Measurements from ENCODE around the gene ELANE. TPM values are rescaled to one million over a fixed set of nuclear protein-coding genes. Genes with fewer than 3 reads are reported as not detected.

The ELANE gene
- total and polyA plus RNA-seq, 9 of the 15 experiments (the other 6 are each of a cell fraction or from before 2014, with no cell fraction given): not detected

DNA sequence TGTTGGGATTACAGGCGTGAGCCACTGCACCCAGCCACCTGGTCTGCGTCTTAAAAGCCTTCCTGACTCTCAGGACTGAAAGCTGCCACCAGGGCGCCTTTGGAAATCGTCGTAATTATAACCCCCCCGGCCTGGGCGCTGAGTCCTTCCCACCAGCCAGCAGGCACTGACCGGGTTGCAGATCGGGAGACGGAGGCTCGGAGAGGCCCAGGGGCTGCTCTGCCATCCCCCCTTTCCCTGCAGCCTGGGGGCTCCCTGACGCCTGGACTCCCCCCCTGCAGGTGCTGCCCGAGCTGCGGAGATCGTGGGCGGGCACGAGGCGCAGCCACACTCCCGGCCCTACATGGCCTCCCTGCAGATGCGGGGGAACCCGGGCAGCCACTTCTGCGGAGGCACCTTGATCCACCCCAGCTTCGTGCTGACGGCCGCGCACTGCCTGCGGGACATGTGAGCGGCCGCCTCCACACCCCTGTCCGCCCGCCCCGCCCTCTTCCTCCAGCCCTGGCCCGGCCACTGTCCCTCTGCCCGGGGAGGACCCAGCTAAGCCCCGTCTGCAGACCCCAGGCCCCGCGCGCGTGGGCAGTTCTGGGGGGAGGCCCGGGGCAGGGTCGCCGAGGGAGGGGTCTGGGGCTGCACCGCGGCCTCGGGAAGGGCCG, 8.8 kb upstream of the ELANE start (continued):
- no peak for TF ChIP-seq RREB1 (CRISPR knock-in tag; IDR thresholded peaks at IDR 0.05)
- no peak for TF ChIP-seq NFRKB (IDR thresholded peaks at IDR 0.05; ENCODE audit: low read depth)
- no peak for TF ChIP-seq ZNF282 (CRISPR knock-in tag; IDR thresholded peaks at IDR 0.05)
- no peak for TF ChIP-seq SP2 (IDR thresholded peaks at IDR 0.05; ENCODE audit: extremely low read depth, low read depth, low read length, poor library complexity, severe bottlenecking)
- 0 out of 2 replicates have a peak, but pooled peaks have one; percentile 16 for TF ChIP-seq BHLHE40 (IDR thresholded peaks at IDR 0.05; ENCODE audit: low read length)
- TF ChIP-seq SRF (CRISPR knock-in tag; IDR thresholded peaks at IDR 0.05): 0 out of 4 replicates have a peak, but pooled peaks of 1 of the 2 experiments have one; percentile 16
- TF ChIP-seq ZBTB1 (CRISPR knock-in tag; IDR thresholded peaks at IDR 0.05; ENCODE audit: borderline replicate concordance, low read depth): no peak; the same call in 1 of the 2 replicates
- no peak for TF ChIP-seq TEAD4 (IDR thresholded peaks at IDR 0.05; ENCODE audit: low read length)
- TF ChIP-seq TEAD4 (CRISPR knock-in tag; IDR thresholded peaks at IDR 0.05; ENCODE audit: borderline replicate concordance): no peak
- TF ChIP-seq KDM5B (IDR thresholded peaks at IDR 0.05; ENCODE audit: insufficient replicate concordance, low read depth, low read length): peak; percentile 30
- TF ChIP-seq ZNF134 (CRISPR knock-in tag; conservative IDR thresholded peaks at IDR 0.05): no peak
- peak; percentile 62; the same call in 1 of the 2 replicates for TF ChIP-seq ZNF511 (CRISPR knock-in tag; IDR thresholded peaks at IDR 0.05)
- TF ChIP-seq ARID1B (IDR thresholded peaks at IDR 0.05): no peak
